ENCODE data around the gene TOMM22.

TOMM22 gene

DNA sequence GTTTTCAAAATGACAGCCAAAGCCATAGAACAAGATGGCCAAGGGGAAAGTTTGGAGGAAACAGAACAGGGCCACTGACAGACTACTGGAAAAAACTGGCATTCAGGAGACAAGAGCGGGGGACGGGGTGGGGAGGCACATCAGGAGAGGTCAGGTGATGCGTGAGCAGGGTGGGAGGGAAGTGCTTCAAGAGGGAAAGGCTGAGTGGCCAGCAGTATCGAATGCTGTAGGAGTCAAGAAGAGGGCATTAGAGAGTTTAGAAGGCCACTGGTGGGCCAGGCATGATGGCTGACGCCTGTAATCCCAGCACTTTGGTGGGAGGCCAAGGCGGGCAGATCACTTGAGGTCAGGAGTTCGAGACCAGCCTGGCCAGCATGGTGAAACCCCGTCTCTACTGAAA is 32.2 kb downstream of the TOMM22 start:
- DNase-seq (ENCODE audit: low read depth in 4 of 4, low spot score in 1 of 4) = no peak

DNA sequence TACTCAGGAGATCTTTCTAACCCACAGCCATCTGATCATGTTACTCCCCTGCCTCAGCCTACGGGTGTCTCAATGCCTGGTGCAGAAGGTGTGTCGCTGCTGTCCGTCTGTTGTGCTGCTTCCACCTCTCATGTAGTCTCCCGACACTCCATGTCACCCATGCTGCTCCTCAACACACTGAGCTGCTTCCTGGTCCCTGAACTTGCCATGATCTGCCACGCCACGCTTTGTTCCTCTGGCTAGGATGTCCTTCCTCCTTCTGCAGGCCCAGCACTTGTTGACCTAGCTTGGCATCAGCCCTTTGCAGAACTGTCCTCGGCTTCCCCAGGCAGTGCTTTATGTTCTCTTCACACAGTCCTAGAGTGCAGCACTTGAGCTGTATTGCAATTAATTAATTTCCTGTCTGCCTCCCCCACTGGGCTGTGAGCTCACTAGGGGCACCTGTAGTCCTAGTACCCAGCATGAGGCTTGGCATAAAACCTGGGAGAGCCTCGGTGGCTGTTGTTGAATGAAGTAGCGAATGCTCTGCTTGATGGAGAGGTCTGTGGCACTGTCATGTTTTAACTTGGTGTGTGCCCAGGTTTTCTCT is 33.5 kb downstream of the TOMM22 start:
- DNase-seq (ENCODE audit: low read depth in 4 of 4, low spot score in 1 of 4) = no peak

DNA sequence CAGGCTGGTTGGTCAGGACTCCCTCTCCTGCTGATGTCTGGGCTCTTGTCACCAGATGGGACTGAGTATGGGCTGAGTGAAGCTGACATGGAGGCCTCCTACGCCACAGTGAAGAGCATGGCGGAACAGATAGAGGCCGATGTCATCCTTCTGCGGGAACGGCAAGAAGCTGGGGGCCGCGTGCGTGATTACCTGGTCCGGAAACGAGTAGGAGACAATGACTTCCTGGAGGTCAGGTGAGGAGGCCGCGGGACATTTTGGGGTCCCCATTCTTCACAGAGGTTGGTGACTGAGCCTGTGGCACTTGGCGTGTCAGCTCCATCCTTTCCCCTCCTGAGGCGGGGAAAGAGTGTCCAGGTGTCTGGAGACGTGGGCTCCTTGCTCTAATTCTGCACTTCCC is 34.1 kb downstream of the TOMM22 start:
- no peak for DNase-seq (ENCODE audit: low read depth in 4 of 4, low spot score in 1 of 4)

DNA sequence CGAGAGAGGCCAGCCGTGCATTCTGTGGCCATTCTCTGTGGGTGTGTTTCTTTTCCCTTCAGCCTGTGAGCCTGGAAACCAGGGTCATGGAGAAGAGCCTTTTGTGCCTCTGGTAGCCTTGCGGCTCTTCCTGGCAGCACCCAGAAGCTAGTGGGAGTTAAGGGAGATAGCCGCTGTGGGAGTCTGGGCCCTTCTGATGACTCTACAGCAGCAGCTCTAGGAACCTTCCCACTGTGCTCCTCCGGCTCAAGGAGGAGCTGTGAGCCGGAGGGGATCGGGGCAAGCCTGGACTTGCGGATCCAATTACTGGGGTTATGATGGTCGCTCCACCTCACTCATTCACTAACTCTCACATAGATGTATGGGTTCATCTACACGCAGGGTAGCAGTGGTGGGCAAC is 34.5 kb downstream of the TOMM22 start:
- no peak for DNase-seq (ENCODE audit: low read depth in 4 of 4, low spot score in 1 of 4)

DNA sequence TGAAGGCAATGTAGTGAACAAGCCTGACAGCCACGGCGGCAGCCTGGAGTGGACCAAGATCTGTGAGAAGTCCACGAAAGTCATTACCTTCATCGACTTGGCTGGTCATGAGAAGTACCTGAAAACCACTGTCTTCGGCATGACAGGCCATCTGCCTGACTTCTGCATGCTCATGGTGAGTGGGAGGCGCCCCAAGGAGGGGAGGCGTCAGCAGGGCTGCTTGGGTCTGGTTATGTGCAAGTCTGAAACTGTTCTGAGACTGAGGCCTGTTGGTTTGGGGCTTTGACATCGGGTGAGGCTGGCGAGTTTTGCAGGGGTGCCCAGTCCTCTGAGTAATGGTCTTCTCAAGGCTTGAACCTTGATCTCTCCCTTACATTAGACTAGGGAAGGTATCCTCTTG is 35.1 kb downstream of the TOMM22 start:
- no peak for DNase-seq (ENCODE audit: low read depth in 4 of 4, low spot score in 1 of 4)

DNA sequence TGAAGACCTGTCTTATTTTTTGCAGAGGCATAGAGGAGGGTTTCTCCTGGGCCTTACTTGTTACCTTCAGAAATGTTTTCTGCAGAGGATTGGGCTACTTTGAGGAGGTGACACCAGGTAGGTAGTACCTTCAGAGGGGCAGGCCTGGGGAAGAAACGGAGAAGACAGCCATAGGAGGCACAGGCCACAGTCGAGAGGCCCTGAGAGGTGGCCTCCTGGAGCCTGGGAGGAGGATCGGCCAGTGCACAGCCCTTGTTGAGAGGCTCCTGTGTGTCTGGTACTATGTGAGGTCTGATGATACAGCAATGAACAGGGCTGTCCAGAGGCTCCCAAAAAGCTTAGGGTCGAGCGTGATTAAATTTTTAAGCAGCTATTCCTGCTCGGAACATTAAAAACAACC is 35.5 kb downstream of the TOMM22 start:
- no peak for DNase-seq (ENCODE audit: low read depth in 4 of 4, low spot score in 1 of 4)

DNA sequence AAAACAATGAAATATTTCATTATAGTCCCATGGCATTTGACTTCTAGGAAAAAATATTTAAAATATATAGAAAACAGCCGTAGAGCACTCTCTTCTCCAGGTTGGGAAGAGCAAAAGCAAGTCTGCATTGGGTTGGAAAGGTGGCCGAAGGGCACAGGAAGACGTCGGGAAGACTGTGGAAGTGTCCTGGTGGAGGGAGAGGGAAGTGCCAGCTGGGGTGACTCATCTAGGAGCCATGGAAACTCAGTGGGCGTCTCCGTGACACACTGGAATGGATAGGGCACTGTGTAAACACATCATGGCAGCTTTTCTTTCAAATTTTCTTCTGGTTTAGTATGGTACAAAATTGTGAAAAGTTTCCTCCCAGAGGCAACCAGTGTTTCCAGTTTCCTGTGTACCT is 36.7 kb downstream of the TOMM22 start:
- DNase-seq (ENCODE audit: low read depth in 4 of 4, low spot score in 1 of 4) = no peak

DNA sequence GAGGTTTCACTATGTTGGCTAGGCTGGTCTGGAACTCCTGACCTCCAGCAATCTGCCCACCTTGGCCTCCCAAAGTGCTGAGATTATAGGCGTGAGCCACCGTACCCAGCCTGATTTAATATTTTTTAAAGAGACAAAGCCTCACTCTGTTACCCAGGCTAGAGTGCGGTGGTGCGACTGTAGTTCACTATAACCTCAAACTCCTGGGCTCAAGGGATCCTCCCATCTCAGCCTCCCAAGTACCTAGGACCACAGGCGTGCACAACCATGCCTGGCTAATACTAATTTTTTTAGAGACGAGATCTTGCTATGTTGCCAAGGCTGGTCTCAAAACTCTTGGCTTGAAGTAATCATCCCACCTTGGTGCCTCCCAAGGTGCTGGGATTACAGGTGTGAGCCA is 37.4 kb downstream of the TOMM22 start:
- no peak for DNase-seq (ENCODE audit: low read depth in 4 of 4, low spot score in 1 of 4)

DNA sequence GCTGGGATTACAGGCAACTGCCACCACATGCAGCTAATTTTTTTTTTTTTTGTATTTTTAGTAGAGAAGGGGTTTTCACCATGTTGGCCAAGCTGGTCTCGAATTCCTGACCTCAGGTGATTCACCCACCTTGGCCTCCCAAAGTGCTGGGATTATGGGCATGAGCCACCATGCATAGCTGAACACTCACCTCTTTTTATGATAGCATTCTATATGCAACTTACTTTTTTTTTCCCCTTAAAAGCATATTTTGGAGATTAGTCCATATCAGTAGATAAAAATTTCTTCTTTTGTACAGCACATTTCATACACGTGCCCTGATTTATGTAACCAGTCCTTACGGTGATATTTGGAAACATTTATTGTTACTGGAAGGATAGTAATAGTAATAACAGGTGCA is 38.6 kb downstream of the TOMM22 start:
- DNase-seq (ENCODE audit: low read depth in 4 of 4, low spot score in 1 of 4) = no peak

DNA sequence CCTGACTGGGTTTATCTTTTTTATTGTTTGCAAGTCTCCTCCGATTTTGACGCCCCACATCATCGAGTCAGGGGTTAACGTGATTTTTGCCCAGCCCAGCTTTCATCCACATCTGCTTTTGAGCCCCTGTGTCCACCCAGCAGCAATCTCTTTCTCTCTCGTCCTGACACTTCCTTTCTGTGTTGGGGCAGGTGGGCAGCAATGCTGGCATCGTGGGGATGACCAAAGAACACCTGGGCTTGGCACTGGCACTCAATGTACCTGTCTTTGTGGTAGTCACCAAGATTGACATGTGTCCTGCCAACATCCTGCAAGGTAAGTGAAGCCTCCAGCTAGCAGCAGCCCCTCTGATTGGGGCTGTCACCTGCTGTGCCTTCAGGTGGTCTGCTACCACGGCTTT is 39.8 kb downstream of the TOMM22 start:
- no peak for DNase-seq (ENCODE audit: low read depth in 4 of 4, low spot score in 1 of 4)

DNA sequence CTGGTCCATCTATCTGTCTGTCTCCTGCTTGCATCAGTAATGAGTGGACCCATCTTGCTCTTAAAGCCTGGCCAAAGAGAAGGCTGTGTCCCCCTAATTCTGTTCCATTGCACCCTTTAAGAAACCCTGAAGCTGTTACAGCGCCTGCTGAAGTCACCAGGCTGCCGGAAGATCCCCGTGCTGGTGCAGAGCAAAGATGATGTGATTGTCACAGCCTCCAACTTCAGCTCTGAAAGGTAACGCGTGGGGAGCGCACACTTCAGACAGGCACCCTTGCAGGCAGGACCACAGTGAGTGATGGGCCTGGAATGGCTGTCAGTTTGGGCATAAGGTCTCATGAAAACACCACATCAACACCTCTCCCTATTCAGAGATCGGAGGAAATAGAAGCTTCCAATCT is 42.4 kb downstream of the TOMM22 start:
- DNase-seq (ENCODE audit: low read depth in 4 of 4, low spot score in 1 of 4) = no peak

DNA sequence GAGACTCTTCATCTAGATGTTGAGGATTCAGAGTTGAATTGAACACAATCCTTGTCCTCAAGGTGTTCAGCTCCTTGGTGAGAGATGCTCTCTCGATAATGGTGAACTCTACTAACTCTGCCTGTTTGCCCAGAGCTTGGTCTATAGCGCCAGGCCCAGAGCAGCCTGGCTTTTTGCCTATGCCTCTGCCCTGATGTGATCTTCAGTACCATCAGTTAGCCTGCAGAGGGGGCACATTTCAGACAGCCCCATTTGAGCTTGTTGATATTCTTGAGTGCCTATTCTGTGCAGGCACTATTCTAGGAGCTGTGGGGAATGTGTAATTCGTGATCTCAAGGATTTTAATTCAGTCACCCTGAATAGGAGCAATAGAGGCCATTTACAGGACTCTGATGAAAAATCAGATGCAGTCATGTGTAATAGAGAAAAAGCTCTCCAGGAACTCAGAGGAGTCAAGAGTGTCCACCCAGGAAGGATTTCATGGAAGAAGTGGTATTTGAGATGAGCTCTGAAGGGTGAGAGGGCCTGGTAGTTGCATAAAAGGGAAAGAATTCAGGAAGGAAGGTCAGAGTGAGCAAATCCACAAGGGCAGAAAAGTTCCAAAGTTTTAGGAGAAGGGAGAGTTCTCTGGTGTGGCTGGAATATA is 43.3 kb downstream of the TOMM22 start:
- DNase-seq (ENCODE audit: low read depth in 4 of 4, low spot score in 1 of 4) = no peak

DNA sequence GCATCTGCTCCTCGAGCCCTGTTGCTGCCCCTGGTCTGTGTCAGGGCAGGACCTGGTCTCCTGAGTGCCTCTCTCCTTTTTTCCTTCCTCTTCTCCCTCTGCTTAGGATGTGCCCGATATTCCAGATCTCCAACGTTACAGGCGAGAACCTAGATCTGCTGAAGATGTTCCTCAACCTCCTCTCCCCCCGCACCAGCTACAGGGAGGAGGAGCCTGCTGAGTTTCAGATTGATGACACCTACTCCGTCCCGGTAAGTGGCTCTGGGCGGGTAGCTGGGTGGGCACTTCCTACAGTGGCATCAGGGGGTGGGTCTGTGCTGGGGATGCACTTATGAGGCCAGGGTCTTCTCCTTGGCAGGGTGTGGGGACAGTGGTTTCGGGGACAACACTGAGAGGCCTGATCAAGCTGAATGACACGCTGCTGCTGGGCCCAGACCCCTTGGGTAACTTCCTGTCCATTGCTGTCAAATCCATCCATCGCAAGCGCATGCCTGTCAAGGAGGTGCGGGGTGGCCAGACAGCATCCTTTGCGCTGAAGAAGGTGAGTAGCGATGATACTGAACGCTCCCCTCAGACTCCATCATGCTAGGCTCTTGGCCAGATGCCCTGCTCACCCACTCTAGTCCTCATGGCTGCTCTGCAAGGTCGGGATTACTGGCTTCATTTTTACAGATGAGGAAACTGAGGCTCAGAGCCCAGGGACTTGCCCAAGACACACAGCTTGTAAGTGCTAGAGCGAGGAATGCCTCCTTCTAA is 44.3 kb downstream of the TOMM22 start:
- no peak for DNase-seq (ENCODE audit: low read depth in 4 of 4, low spot score in 1 of 4)

DNA sequence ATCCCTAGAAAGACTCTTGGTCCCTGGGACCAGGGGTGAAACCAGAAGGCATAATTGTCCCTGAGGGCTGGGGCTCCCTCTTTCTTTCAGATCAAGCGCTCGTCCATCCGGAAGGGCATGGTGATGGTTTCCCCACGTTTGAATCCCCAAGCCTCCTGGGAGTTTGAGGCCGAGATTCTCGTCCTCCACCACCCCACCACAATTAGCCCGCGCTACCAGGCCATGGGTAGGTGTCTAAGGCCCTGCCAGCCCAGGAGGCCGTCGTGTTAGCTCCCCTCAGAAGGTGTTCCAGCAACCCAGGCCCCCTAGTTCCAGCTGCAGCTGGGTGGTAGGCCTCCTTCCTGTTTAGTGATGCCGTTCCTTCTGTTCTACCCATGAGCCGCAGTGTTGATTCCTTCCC is 45.4 kb downstream of the TOMM22 start:
- no peak for DNase-seq (ENCODE audit: low read depth in 4 of 4, low spot score in 1 of 4)

DNA sequence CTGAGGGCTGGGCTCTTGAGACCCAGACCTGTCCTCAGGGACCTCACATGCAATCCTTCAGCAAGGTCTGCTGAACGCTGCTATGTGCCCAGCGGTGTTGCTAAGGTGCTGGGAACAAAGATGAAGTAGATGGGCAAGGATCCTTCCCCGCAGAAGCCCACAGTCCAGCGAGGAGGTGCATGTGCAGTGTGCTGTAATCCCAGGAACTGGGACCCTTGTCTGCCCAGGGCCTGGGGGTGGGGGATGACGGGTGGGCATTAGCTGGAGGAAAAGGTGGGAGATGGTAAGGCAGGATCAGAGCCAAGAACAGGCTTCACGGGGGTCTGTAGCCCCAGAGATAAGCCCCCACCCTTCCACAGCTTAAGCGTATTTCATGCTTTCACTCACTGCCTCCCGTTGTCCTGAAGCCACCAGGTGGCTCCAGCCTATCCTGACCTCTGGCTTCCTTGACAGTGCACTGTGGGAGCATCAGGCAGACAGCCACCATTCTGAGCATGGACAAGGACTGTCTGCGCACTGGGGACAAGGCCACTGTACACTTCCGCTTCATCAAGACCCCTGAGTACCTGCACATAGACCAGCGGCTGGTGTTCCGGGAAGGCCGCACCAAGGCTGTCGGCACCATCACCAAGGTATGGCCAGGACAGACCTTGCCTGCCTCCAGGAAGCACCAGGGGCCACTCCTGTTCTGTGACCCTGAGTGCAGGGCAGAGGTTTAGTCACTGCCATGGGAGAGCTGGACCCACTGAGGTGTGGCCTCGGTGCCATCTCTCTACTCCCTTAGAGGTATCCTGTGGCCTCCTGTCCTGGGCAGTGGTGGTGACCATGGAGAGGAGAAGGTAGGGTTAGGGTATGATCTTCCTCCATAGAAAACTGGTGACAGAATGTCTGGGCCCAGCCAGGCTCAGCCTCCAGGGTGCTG is 46.0 kb downstream of the TOMM22 start:
- DNase-seq (ENCODE audit: low read depth in 4 of 4, low spot score in 1 of 4) = no peak

DNA sequence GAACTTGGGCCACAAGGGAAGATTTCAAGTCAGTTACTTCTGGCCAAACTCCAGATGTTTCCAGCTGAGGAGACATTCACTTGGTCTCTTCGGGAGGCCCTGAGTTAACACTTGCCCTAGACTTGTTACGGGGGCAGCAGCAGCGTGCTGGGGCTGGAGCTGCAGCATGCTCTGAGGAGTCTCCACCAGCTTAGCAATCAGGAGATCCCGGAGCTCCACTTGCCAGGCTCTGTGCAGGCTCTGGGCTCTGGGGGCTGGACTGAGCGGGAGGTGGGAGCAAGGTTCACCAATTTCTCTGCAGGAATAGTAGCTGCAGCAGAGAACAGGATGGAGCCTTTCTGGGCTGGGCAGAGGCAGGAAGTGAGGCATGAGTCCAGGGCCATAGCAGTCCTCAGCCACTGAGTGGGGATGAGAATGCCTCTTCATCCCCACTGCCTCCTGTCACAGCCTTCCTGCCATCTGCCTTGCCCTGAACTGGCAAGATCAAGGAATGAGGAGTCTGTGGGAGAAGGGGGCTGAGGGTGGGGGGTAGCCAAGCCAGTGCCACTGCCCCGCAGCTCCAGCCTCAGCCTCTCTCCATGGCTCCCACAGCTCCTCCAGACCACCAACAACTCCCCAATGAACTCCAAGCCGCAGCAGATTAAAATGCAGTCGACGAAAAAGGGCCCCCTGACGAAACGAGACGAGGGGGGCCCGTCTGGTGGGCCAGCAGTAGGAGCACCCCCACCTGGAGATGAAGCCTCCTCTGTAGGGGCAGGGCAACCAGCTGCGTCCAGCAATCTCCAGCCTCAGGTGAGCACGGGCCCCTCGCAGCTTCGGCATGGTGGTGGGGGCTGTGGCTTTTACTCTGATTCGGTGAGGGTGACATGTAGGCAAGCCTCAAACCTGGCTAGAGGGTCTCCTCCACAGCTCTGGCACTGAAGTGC is 47.4 kb downstream of the TOMM22 start:
- DNase-seq (ENCODE audit: low read depth in 4 of 4, low spot score in 1 of 4) = no peak

DNA sequence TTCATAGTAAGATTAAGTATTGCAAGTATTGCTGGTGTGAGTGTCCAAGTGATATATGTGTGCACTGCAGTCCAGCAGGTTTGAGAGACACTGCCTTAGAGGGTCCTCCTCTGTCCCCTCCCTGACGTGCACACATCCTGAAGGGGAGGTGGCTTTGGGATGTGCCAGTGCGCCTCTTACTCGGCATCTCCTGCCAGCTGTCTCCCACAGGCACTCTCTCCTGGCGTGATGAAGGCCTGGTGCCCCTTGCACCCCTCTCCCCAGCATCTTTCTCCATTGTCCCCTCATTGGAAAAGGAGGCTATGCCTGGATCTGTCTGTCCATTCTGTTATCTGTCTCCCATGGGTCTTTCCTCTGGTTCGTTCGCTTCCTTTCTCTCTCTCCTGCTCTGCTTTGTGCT is 48.2 kb downstream of the TOMM22 start:
- no peak for DNase-seq (ENCODE audit: low read depth in 4 of 4, low spot score in 1 of 4)

DNA sequence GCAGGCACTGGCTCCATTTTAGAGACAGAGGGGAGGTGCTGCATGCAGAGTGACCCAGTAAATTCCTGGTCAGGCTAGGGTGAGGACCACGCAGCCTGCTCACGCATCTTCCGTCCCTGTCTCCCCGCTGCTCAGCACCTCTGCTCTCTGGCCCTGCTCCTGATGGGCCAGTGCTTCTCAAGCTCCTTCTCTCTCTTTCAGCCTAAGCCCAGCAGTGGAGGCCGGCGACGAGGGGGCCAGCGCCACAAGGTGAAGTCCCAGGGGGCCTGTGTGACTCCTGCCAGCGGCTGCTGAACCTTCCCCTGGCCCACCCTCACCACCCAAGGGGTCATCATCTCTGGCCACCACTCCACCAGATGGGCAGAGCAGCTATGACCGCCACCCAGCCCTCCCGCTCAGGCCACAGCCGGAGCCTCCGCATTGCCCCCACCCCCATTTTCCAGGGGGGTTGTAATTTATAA is 48.7 kb downstream of the TOMM22 start:
- no peak for DNase-seq (ENCODE audit: low read depth in 4 of 4, low spot score in 1 of 4)

DNA sequence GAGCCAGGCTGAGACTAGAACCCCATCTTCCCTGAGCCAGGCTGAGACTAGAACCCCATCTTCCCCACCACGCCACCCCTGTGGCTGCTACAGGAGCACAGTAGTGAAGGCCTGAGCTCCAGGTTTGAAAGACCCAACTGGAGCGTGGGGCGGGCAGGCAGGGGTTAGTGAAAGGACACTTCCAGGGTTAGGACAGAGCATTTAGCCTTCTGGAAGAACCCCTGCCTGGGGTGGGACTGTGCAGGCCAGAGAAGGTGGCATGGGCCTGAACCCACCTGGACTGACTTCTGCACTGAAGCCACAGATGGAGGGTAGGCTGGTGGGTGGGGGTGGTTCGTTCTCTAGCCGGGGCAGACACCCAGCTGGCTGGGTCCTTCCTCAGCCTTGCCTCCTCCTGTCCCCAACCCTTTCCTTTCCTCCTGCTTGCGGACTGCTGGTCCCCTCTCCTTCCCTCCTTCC is 50.0 kb downstream of the TOMM22 start:
- DNase-seq (ENCODE audit: low read depth in 4 of 4, low spot score in 1 of 4) = no peak

DNA sequence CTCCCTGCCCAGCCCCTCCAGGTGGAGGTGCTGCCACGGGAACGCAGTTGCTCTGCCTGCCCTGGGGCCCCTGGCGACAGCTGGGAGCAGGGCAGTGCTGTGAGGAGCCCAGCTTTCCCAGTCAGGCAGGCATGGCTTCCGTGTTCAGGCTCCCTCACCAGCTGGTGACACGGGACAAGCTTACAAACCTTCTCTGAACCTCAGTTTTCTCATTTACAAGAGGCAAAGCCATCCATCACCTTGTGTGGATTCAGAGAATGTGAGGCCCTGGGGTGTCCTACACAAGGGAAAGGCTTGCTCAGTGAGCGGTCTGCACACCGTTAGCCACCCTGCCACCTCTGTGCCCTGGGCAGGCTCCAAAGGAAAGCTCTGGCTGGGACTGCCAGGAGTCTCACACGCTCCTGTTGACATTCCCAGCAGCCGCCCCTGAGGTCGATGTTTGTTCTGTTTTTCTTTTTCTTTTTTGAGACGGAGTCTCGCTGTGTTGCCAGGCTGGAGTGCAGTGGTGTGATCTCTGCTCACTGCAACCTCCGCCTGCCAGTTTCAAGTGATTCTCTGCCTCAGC is 50.6 kb downstream of the TOMM22 start:
- no peak for DNase-seq (ENCODE audit: low read depth in 4 of 4, low spot score in 1 of 4)
